SK-N-MC (cell line): Measurements from ENCODE around the gene ACSL6.

Source experiments
- EZH2 ChIP-seq: fragments of 200-600 bp; sonication (generic); IDR thresholded peaks from one replicate; pipeline ENCODE4 v1.6.1; 2017; ENCODE audit warnings: antibody characterized with exemption
- FOXP2 ChIP-seq: optimal IDR thresholded peaks from 2 replicates; pipeline ENCODE3; 2011; ENCODE audit warnings: mild to moderate bottlenecking, moderate library complexity; ENCODE audit not compliant: insufficient read depth; ENCODE audit errors: extremely low read length, control extremely low read depth
- POLR2AphosphoS5 ChIP-seq: IDR thresholded peaks from 2 replicates; pipeline ENCODE4 v1.6.1; 2012; ENCODE audit warnings: mild to moderate bottlenecking, low read depth, low read length, borderline replicate concordance

- TF ChIP-seq FOXP2, result no peak
- no peak for TF ChIP-seq POLR2AphosphoS5
- no peak for TF ChIP-seq EZH2
Observed at GRCh38 chr5:132024117-132024435, 12.6 kb upstream of the ACSL6 start.
